Retinal pigment epithelial cell (primary cell): Measurements from ENCODE around the gene RBBP8.

Source experiments
- DNase-seq: peaks from one replicate; pipeline ENCODE4 v3.0.0-alpha.2; 2010; ENCODE audit warnings: low read depth
- H3K4me3 ChIP-seq: 2 replicates; pipeline ENCODE4 v1.5.1; 2011; ENCODE audit warnings: mild to moderate bottlenecking, low read length, control low read depth, moderate library complexity
- CTCF ChIP-seq: conservative IDR thresholded peaks from 2 replicates; pipeline ENCODE4 v1.5.1; 2011; ENCODE audit warnings: low read depth, low read length, control low read depth, inconsistent platforms

RBBP8 gene

GRCh38 chr18:23020555-23021294 is 87.6 kb downstream of the RBBP8 start:
- DNase-seq: no peak
- TF ChIP-seq CTCF: no peak

GRCh38 chr18:23021623-23022022 is 88.5 kb downstream of the RBBP8 start:
- no peak for TF ChIP-seq CTCF
- no peak for DNase-seq
- H3K4me3 ChIP-seq: no peak overlapping the region

More at GRCh38 chr18:23020555-23021294, 87.6 kb downstream of the RBBP8 start:
- H3K4me3 ChIP-seq: no peak overlapping the region

- no peak for TF ChIP-seq CTCF
- H3K4me3 ChIP-seq: no peak overlapping the region
- peak; percentile 81 for DNase-seq
These were observed 99.0 kb downstream of the RBBP8 start for GRCh38 chr18:23032030-23032582.

- no peak for DNase-seq
- TF ChIP-seq CTCF: no peak
- H3K4me3 ChIP-seq: no peak overlapping the region
These were observed 99.9 kb downstream of the RBBP8 start for GRCh38 chr18:23033056-23033455.

GRCh38 chr18:23036660-23037201 is 103.6 kb downstream of the RBBP8 start:
- H3K4me3 ChIP-seq: no peak overlapping the region
- TF ChIP-seq CTCF: no peak
- no peak for DNase-seq

GRCh38 chr18:23037646-23038045 is 104.5 kb downstream of the RBBP8 start:
- TF ChIP-seq CTCF: no peak
- no peak for DNase-seq
- H3K4me3 ChIP-seq: no peak overlapping the region

GRCh38 chr18:23038712-23039111 is 105.6 kb downstream of the RBBP8 start:
- no peak overlapping the region for H3K4me3 ChIP-seq
- peak; percentile 92 for DNase-seq
- TF ChIP-seq CTCF: no peak
